Measurements from ENCODE around the gene PICK1.

The PICK1 gene

DNA sequence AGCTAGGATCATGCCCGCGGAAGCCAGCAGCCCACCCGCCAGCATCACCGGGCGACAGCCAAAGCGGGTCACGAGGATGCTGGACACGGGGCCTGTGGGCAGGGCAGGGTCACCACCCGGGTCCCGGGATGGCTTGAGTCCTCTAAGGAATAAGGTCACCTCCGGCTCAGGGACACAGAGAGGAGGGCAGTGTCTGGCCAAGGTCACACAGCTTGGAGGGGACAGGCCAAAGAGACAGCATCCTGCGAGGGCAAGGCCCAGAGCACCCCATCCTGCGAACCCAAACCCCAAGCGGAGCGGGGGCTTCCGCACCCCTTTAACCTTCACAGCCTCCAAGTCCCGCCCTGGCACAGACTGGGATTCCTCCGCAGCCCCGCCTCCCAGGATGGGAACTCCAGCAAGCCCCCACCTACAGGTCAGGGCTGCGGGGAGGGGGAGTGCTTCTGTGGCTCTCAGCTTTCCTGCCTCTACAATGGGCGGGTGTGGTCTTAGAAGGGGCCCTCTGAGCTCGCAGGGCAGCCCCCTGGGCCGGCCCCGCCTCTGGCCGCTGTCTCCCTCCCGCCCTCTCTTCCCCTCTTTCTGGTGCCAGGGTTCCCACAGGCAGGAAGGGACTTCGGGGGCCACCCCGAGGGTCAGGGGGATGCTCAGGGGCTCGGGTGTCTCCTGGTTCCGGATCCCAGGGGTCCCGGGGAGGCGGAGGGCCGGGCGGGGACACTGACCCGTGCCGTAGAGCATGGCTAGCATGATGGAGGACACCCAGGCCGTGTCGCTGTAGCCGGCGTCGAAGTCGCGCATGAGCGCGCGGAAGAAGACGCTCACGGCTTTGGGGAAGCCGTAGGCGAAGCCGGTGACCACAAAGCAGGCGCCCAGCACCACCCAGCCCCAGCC is 25.0 kb downstream of the PICK1 start:
- H3K4me1 ChIP-seq (ENCODE audit: insufficient read depth, low read length) = peaks cover 21% of the 10 kb centered on the region; the same call in 1 of the 2 replicates
- no peaks in the 10 kb centered on the region for H3K9me3 ChIP-seq (ENCODE audit: control insufficient read depth, insufficient read depth, low read length)
- H3K36me3 ChIP-seq (ENCODE audit: insufficient read depth, low read length) = no peaks in the 10 kb centered on the region
- H3K9ac ChIP-seq (ENCODE audit: low read depth, low read length) = peak overlapping the region; percentile 35; the same call in 1 of the 2 replicates

DNA sequence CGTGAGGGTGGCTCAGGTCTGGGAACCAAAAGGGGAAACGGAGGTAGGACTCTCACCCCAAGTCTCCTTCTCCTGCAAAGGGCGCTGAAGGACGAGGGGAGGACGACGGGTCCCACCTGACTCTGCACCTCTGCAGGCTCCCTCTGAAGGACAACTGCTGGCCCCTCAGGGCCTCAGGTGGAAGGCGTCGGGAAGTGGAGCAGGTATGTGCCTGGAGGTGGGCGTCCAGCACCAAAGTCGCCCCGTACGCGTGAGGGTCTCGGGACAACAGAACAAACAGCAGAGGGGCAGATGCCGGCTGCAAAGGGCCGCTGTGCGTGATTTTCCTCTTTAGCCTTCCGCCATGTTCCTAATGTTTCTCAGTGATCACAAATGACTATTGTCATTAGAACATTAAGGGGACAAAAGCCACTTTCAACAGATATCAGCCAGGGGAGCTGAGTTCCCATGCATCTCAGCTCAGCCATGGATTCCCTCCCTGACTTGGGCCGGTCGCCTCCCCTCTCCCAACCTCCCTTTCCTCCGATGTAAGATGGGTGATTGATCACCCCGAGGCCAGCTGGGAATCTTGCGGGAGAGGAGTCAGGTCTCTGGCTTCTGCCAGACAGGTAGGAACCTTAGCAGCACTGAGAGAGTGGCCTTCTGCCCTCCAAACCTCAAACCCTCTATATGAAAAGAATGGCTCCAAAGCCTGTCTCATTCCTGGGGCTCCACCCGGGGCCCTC is 25.9 kb downstream of the PICK1 start:
- Histone ChIP-seq H3K36me3 (ENCODE audit: insufficient read depth, low read length) (no peaks in the 10 kb centered on the region), H3K9ac (ENCODE audit: low read depth, low read length) (no peak overlapping the region), H3K9me3 (ENCODE audit: control insufficient read depth, insufficient read depth, low read length) (no peaks in the 10 kb centered on the region), H3K4me1 (ENCODE audit: insufficient read depth, low read length) (peaks cover 21% of the 10 kb centered on the region; the same call in 1 of the 2 replicates)

DNA sequence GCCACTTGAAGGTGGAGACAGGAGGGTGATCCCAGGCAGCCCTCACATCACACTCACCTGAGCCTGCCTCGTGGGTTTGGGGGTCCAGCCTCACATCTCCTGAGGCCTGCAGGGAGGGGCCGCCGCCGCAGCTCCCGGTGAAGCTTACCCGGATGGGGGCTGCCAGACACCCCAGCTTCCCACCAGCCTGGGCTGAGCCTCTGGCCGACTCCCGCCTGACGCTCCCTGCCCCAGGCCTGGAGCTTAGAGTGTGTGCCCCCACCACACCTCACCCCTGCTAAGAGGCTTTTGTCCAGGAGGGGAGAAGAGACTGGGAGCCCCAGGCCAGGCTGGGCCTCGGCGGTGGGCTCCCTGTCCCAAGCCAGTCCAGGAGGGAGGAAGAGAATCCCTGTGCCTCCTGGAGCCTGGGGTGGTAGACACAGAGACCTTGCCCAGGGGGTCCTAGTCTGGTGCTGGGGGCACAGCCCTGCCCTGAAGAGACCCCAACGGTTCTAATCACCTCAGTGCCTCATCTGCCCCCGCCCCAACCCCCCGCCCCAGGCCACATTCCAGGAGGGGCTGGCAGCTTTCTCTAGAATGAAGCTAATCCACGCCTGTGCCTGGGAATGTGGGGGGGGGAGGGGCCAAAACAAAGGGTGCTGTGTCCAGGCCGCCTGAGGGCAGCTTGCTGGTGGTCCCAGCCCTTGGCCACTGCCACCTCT is 26.9 kb downstream of the PICK1 start, which contains the start of gene SLC16A8:
Gene SLC16A8, minus strand, starts transcription at position 254 of the 701 bp plus-strand sequence. CDS start 1,311 bp downstream, outside the sequence.
- no peaks in the 10 kb centered on the region for H3K9me3 ChIP-seq (ENCODE audit: control insufficient read depth, insufficient read depth, low read length)
- no peaks in the 10 kb centered on the region for H3K36me3 ChIP-seq (ENCODE audit: insufficient read depth, low read length)
- H3K4me1 ChIP-seq (ENCODE audit: insufficient read depth, low read length) = peaks cover 21% of the 10 kb centered on the region; the same call in 1 of the 2 replicates
- H3K9ac ChIP-seq (ENCODE audit: low read depth, low read length) = no peak within 1 kb of the TSS

DNA sequence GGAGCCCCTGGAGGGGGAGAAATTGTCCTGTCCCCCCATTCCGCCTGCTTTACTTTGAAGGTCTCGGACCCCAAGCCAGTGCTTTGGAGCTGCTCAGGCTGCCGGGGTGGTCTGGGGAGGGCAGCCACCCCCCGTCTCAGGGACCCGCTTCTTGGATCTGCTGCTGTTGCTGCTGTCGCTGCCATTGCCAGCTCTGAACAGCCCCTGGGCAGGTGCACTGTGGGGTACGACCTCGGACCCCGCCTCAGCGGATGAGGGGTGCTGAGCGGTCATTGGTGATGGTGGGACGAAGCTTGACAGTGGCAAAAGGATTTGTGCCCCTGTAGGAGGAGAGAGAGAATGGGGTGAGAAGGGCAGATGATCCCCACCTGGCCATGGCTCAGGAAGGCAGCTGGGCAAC is 27.9 kb downstream of the PICK1 start:
- Histone ChIP-seq H3K9ac (ENCODE audit: low read depth, low read length) (no peak overlapping the region), H3K4me1 (ENCODE audit: insufficient read depth, low read length) (peaks cover 23% of the 10 kb centered on the region; the same call in 1 of the 2 replicates), H3K36me3 (ENCODE audit: insufficient read depth, low read length) (no peaks in the 10 kb centered on the region), H3K9me3 (ENCODE audit: control insufficient read depth, insufficient read depth, low read length) (no peaks in the 10 kb centered on the region)

DNA sequence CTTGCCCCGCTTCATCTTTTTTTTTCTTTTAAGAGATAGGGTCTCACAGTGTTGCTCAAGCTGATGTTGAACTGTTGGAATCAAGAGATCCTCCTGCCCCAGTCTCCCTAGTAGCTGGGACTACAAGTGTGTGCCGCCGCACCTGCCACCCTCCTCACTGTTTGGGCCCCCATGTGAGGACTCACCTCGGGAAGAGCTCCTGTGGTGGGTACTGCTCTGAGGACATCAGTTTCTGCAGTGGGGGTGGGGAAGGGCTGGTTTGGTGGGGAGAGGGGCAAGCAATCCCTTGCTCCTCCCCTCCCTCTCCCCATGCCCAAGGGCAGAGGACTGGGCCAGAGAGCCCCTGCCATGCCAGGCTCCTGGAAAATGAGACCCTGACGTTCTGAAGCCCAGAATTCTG is 28.3 kb downstream of the PICK1 start:
- no peaks in the 10 kb centered on the region for H3K9me3 ChIP-seq (ENCODE audit: control insufficient read depth, insufficient read depth, low read length)
- no peak overlapping the region for H3K9ac ChIP-seq (ENCODE audit: low read depth, low read length)
- peaks cover 23% of the 10 kb centered on the region; the same call in 1 of the 2 replicates for H3K4me1 ChIP-seq (ENCODE audit: insufficient read depth, low read length)
- no peaks in the 10 kb centered on the region for H3K36me3 ChIP-seq (ENCODE audit: insufficient read depth, low read length)

DNA sequence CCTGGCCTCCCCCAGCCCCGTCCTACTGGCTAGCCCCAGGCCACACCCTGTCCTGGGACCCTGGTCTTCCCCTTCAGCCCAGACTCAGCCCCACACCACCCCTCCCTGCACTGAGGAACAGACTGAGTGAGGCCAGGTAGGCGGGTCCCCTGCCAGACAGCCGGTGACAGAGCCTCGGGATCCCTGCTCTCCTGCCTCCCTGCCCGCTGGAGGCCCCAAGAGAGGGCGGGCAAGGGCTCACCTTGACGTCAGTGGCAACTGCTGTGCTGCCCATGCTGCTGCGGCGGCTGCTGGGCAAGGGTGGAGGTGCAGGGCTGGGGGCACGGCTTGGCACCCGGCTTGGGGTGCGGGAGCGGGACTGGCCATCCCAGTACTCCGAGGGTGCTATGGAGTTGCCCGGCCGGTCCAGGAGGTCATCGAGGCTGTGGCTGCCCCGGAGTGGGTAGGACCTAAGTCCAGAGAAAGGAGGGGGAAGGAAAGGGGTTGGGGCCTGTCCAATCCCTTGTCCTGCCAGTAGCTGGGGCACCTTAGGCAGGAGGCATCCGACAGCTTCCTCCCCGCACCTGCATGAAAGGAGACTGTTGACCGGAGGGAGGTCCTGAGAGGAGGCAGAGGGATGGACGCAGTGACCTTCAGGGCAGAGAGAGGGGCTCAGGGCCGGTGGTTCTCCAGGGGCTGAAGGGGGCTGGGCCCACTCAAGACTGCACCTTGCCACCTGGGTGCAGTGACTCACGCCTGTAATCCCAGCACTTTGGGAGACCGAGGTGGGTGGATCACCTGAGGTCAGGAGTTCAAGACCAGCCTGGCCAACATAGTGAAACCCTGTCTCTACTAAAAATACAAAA is 29.0 kb downstream of the PICK1 start:
- H3K9ac ChIP-seq (ENCODE audit: low read depth, low read length) = no peak overlapping the region
- H3K4me1 ChIP-seq (ENCODE audit: insufficient read depth, low read length) = peaks cover 23% of the 10 kb centered on the region; the same call in 1 of the 2 replicates
- H3K36me3 ChIP-seq (ENCODE audit: insufficient read depth, low read length) = no peaks in the 10 kb centered on the region
- H3K9me3 ChIP-seq (ENCODE audit: control insufficient read depth, insufficient read depth, low read length) = no peaks in the 10 kb centered on the region

DNA sequence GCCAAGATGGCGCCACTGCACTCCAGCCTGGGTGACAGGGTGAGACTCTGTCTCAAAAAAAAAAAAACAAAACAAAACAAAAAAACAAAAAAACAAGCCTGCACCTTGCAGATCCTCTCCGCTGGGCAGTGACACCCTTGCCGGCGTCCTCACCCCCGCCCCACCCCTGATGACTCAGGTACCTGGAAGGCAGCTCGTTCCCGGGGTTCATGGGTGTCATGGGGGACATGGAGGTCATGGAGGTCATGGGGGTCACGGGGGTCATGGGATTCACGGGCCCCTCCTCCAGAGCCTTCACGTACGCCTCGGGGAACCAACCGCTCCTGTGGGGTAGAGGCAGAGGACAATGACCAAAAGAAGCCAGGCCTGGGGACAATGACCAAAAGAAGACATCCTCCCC is 29.7 kb downstream of the PICK1 start:
- no peak overlapping the region for H3K9ac ChIP-seq (ENCODE audit: low read depth, low read length)
- no peaks in the 10 kb centered on the region for H3K9me3 ChIP-seq (ENCODE audit: control insufficient read depth, insufficient read depth, low read length)
- H3K36me3 ChIP-seq (ENCODE audit: insufficient read depth, low read length) = no peaks in the 10 kb centered on the region
- H3K4me1 ChIP-seq (ENCODE audit: insufficient read depth, low read length) = peaks cover 21% of the 10 kb centered on the region; the same call in 1 of the 2 replicates

DNA sequence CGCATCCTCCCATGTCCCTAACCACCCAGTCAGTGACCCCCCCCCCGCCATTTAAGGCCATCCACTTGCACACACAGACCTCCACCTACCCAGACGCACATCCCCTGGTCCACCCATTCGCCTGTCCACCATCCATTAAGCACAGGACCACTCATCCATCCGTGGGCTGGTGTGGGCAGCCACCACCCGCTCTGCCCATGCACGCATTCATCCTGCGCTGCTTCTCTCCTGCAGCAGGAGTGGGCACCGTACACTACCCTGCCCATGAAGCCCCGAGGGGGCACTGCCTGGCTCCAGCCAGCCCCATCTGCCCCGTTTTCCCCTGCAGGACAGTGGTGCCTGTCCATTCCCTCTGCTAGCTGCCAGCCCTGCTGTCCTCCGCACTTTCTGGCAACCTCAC is 30.7 kb downstream of the PICK1 start:
- Histone ChIP-seq H3K4me1 (ENCODE audit: insufficient read depth, low read length) (peaks cover 19% of the 10 kb centered on the region; the same call in 1 of the 2 replicates), H3K9me3 (ENCODE audit: control insufficient read depth, insufficient read depth, low read length) (no peaks in the 10 kb centered on the region), H3K9ac (ENCODE audit: low read depth, low read length) (no peak overlapping the region), H3K36me3 (ENCODE audit: insufficient read depth, low read length) (no peaks in the 10 kb centered on the region)

DNA sequence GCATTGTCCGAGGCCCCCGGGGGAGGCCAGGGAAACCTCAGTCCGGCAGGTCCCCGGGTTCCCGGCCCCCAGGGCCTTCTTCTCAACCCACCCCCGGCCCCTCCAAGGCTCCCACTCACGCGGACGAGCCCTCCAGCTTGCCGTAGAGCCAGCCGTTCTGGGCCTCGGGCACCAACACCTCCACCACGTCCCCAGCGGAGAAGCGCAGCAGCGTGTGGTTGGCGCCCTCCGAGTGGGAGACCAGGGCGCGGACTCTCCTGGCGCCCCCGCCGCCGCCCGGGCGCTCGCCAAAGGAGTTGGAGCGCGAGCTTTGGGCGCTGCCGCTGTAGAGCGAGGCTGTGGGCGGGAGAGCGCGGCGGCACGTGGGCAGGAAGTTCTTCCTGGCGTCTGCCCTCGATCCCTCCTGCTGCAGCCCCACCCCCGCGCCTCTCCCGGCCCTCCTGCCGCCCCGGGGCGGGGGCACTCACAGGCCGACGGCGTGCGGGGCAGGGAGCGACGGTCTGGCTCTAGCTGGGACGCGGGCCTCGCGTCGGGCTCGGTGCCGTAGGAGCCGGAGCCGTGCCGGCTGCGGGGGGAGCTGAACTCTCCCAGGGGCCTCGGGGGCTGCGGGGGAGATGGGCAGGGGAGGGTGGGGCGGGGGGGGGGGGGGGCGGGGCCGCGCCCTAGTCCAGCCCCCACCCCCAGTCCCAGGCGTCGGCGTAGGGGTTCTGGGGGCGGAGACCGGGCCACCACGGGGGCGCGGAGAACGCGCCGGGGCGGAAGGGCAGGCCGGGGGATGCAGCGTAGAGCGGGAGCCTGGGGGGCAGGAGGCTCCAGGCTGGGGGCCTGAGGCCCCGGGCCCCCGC is 31.6 kb downstream of the PICK1 start:
- no peaks in the 10 kb centered on the region; the same call in 1 of the 2 replicates for H3K36me3 ChIP-seq (ENCODE audit: insufficient read depth, low read length)
- peaks cover 16% of the 10 kb centered on the region; the same call in 1 of the 2 replicates for H3K4me1 ChIP-seq (ENCODE audit: insufficient read depth, low read length)
- peak overlapping the region; percentile 46; the same call in 1 of the 2 replicates for H3K9ac ChIP-seq (ENCODE audit: low read depth, low read length)
- H3K9me3 ChIP-seq (ENCODE audit: control insufficient read depth, insufficient read depth, low read length) = no peaks in the 10 kb centered on the region

DNA sequence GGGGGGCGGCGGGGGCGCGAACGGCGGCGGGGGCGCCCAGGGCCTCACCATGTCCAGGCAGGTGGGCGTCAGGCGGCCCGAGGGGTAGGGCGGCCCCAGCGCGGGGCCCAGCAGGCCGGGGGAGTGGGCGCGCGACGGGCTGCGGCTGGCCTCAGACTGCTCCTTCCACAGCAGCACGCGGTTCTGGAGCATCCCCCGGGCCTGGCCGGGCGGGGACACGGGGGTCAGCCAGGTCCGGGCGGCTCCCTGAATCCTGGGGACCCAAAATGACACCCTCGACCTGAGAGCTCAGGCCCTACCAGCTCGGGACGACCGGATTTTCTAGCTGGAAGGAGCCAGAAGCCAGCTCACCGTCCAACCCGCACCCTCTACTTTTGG is 32.3 kb downstream of the PICK1 start:
- Histone ChIP-seq H3K4me1 (ENCODE audit: insufficient read depth, low read length) (peaks cover 11% of the 10 kb centered on the region; the same call in 1 of the 2 replicates), H3K9me3 (ENCODE audit: control insufficient read depth, insufficient read depth, low read length) (no peaks in the 10 kb centered on the region), H3K9ac (ENCODE audit: low read depth, low read length) (peak overlapping the region; percentile 46; the same call in 1 of the 2 replicates), H3K36me3 (ENCODE audit: insufficient read depth, low read length) (no peaks in the 10 kb centered on the region; the same call in 1 of the 2 replicates)

DNA sequence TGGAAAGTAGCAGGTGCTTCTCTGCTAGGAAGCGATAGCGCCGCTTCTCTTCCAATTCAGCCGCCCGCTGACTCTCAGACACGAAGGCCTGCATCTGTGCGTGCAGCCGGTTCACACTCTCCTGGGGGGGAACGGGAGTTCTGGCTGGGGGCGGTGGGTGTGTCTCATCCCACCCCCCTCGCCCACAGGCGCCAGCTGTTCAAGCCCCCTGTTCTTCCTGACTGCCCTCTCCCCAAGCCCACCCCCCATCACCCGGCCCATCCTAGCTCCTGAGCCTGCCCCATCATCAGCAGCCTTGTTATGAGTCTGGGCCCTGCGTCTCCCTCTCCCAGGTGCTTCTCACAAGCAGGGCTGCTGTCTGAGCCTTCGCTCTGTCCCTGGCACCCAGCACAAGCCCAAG is 39.9 kb downstream of the PICK1 start:
- no peaks in the 10 kb centered on the region; the same call in 1 of the 2 replicates for H3K36me3 ChIP-seq (ENCODE audit: insufficient read depth, low read length)
- peak overlapping the region; percentile 78 for H3K9ac ChIP-seq (ENCODE audit: low read depth, low read length)
- H3K4me1 ChIP-seq (ENCODE audit: insufficient read depth, low read length) = peaks cover 7% of the 10 kb centered on the region
- no peaks in the 10 kb centered on the region for H3K9me3 ChIP-seq (ENCODE audit: control insufficient read depth, insufficient read depth, low read length)

DNA sequence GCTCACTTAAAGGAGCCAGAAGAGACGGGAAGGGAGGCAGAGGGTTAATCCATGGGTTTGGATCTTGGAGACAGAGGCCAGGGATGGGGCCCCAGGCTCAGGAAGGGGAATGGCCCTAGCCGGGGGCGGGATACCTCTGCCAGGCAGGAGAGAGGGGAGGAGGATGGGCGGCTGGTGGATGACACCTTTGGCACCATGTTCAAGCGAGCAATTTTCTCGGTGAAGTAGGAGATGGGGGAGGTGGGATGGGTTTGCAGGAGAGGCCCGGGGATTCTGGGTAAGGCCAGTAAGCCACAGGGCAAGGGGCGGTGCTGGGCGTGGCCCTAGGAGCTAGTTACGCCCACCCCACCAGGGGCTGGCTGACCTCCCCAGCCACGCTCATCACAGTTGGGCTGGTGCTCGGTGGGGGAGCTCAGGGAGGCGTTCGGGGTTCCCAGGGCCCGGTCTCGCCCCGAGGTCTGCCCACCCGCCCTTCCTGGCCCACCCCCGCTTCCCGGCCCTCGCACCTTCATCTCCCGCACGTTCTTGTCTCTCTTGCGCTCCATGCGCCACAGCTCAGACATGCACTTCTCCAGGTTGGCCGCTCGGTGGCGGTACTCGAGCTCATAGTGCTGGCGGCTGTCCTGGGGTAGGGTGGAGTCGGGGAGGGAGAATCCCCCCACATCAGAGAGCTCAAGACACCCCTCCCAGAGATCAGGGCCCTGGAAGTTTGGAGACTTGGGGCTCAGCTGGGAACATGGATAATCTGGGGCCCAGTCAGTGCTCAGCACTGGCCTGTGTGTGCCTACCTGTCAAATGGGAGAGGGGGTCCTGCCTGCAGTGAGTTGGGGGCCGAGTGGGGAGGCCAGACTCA is 40.6 kb downstream of the PICK1 start:
- H3K36me3 ChIP-seq (ENCODE audit: insufficient read depth, low read length) = no peaks in the 10 kb centered on the region; the same call in 1 of the 2 replicates
- H3K9ac ChIP-seq (ENCODE audit: low read depth, low read length) = peak overlapping the region; percentile 78
- H3K4me1 ChIP-seq (ENCODE audit: insufficient read depth, low read length) = peaks cover 7% of the 10 kb centered on the region
- no peaks in the 10 kb centered on the region for H3K9me3 ChIP-seq (ENCODE audit: control insufficient read depth, insufficient read depth, low read length)
